Activated T-helper 9 cell treated with anti-CD3 and anti-CD28 coated beads, Interleukin-2, amount 50 U/mL, for 16 hours (primary cell): ENCODE results near the gene TMEM52.

Experiments used
- DNase-seq: peaks from one replicate; pipeline ENCODE4 v3.0.0-alpha.2; 2020; ENCODE audit warnings: low read depth

The TMEM52 gene

DNA sequence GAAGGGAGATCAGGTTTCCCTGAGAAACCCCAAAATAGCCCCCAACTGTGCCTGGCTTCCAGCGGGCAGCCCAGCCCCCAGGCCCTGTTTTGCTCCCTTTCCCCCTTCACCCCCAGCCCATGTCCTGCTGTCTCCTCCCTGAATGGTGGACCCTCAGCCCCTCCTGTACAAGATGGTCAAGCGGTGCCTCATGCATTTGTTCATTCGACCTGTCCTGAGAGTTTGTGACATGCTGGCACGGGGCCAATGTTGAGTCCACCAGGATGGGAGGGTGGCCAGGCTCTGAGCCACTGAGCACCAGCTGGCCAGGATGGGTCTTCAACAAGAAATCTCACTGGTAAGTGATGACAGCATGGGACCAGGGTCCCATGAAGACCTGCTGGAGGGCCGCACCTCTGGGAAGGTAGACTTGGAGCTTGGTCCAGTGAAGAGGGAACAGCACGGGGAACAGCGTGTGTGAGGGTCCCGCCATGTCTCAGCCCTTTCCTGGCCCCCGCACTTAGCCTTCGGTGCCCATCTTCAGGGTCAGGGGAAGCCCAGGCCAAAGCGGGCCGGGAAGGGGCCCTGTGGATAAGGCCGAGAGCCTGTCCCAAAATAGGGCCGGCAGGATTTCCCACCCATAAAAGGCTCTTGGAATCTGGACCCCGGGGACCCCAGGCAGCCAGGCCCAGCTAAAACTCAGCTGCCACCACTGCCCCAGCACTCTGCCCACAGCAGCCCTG, 3.9 kb downstream of the TMEM52 start, which contains the start of gene CALML6:
Gene CALML6 (plus strand): TSS at position 290 of the 722 bp plus-strand sequence. CDS start 21 bp downstream, at position 311.
- DNase-seq, result no peak

- DNase-seq, result no peak
Observed at GRCh38 chr1:1914101-1914970, 4.7 kb downstream of the TMEM52 start.

DNA sequence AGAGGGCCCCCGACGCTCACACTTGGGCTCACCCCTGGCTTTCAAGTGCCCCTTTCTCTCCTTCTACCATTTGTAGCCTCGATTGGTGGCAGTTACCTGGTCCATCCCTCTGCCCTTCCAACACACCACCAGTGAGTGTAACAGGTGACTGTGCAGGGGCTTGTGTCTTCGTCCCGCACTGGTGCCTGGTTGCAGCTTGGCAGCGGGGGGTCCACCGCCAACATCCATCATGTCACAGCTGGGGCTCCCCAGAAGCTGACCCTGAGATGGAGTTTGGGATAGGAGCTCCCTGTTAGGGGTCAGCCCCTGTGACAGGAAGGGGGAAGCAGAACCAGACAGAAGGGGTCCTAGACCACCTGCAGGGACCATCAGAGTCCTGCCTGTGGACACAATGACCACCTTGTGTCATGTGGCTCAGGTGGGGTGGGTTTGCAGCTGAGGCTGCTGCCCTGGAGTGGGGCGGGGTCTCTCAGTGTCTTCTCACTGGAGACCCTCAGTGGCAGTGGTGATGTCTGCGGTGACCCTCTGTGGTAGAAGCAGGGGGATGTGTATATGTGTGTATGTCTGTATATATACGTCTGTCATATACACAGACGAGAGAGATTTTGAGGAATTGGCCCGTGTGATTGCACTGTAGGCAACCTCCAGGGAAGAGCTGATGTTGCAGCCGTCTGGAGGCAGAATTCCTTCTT, 7.6 kb downstream of the TMEM52 start:
- no peak for DNase-seq

DNA sequence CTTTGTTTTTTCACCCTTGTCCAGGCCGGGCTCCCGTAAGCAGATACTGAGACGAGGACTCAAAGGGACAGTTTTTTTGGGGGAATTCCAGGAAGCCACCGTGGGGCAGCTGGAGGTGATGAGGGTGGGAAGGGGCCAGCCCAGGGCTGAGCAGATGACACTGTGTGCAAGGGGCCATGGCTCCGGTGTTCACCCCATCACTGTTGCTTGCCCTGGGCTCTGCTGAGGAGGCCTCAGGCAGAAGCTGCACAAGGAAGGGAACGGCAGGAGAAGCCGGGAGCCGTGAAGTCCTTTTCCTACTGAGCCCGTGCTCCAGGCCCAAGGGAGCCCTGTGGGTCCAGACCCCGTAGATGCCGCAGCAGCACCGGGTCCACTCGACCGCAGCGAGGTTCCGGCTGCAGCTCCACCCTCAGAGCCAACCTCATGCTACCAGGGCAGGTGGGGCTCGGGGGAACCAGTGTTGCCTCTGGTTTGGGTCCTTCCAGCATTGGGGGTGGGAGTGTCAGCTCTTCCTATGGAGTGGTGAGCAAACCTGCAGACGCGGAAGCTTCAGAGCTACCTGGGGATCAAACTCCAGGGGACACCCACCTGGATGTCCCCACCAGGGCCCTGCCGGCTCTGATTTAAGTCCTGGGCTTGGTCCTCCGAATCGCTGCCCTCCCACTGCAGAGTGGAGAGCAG, 8.3 kb downstream of the TMEM52 start:
- no peak for DNase-seq

DNA sequence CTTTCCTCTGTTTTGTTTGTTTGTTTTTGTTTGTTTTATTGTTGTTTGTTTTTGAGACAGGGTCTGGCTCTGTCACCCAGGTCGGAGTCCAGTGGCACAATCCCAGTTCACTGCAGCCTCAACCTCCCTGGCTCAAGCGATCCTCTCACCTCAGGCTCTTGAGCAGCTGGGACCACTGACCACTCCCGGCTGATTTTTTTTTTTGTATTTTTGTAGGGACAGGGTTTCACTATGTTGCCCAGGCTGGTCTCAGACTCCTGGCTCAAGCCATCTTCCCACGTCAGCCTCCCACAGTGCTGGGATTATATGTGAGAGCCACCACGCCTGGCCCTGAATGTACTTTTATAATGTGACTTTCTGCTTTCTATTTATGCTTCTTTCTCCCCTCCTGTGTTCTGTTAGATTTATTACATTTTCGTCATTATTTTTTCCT, 9.0 kb downstream of the TMEM52 start:
- no peak for DNase-seq

GRCh38 chr1:1908506-1908791, 10.6 kb downstream of the TMEM52 start:
- DNase-seq, result no peak

DNA sequence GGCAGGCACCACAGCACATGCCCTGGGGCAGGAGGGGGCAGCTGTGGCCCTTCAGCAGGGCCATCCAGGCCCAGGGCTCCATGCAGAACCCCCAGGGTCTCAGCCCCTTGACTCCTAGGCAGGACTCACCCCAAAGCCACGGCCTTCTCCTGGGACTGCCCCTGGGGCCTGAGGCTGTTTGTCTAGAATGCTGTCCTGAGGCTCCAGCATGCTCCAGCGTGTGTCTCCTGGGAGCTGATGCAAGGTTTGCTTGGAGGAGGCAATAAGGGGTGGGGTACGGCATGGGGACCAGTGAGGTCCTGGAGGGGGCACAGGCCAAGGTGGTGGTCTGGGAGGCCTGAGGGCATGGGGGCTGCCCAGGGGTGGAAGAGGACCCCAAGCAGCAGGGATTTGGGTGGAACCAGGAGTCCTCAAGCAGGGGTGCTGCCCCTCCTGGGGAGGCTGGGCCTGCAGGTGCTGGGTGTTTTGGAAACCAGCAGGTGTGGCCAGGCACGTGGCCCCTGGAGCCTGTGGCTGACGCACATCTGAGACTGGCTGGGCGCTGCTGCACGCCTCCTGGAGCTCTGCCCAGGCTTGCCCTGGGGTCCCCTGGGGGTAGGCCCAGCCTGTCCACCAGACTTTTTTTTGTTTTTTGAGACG, 11.9 kb downstream of the TMEM52 start:
- no peak for DNase-seq

DNA sequence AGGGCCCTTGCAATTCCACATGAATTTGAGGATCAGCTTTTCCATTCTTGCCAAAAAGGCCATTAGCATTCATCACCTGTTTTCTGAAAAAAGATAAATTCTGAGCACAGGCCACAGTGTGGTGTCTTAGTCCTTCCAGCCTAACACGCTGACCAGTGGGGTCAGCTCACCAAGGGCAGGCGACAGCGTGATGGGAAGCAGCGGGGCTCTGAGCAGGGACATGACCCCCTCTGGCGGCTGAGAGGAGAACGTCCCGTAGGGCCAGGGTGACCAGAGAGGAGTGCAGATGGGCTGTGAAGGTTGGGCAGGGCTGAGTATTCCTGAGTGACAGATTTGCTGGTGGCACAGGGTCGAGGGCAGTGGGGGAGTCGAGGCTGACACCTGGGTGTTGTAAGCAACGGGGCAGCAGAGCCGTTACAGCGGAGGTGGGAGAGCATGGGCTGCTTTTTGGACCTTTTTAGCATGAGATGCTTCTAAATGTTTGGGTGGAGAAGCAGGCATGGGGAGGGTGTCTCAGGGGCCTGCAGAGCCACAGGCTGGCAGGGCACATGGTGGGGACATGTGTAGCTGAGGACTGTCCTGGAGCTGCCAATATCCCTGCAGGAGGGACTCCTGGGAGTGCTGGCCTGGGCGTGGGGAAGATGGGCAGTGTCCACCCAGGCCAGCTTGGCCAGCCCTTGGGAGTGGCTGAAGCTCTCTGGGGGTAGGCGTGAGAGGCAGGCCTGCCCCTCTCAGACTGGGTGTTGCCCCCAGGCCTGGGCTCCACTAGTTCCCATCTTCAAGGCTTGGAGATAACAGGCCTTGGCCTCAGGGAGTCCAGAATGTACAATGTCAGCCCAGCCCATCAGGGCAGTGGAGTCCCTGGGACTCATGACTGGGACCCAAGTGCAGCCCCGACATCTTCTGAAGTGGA, 12.6 kb downstream of the TMEM52 start:
- peak; percentile 52 for DNase-seq

DNA sequence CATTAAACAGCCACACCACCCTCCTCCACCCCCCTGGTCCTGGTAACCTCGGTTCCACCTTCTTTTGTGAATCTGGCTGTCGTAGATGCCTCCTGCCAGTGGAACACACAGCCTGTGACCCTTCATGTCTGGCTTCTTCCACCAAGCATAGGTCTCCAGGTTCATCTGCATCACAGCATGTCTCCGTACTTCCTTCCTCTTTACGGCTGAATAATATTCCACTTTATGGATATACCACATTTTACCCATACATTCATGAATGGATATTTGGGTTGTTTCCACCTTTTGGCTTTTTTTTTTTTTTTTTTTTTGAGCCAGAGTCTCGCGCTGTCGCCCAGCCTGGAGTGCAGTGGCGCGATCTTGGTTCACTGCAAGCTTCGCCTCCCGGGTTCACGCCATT, 15.9 kb downstream of the TMEM52 start:
- DNase-seq, result no peak

DNA sequence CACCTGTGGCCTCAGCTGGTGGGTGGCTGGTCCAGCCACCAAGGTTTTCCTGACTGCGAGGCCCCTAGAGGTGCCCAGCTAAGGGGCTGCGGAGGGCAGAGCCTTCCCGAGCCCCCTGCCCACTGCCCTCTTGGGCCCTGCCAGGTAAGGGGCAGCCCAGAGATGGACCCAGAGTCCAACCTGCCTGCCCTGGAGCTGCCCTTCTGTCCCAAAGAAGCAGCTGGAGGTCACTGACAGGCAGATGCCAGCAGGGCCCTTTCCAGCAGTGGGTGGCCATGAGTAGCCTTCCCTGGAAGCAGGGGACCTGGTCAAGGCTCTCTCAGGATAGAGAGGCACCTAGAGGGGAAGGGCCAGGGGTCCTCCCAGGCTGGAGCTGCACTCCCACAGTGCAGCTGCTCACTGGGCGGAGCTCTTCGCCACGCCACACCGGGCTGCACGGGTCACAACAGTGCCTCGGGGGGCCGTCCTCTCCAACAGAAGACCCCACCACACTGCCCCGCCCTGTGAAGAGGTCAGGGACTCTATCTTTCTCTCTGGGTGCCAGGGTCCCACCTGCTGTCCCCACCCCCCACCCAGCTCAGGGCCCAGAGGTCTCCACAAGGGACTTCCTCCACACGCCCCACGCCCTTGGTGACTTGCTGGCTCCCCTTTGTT, 17.3 kb downstream of the TMEM52 start:
- DNase-seq, result no peak

DNA sequence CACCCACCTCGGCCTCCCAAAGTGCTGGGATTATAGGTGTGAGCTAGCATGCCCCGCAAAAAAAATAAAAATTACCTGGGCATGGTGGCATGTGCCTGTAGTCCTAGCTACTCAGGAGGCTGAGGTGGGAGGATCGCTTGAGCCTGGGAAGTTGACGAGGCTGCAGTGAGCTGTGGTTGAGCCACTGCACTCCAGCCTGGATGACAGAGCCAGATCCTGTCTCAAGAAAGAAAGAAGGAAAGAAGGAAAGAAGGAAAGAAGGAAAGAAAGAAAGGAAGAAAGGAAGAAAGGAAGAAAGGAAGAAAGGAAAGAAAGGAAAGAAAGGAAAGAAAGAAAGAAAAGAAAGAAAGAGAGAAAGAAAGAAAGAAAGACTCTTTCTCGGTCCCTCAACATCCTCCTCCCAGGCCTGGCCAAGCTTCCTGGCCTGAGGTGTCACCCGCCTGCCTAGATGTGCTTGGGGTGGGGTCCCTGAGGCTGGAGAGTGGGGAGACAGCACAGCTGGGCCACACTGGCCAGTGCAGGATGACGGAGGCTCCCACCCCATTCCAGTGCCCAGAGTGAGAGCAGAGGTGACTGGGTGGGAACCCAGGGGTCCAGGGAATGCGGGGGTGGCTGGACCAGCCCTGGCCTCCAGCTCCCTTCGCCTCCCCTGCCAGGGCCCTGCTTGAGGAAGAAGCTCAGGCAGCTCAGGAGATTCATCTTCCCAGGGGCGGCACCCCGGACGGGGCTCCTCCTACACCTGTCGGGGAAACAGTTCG, 18.0 kb downstream of the TMEM52 start:
- no peak for DNase-seq

- no peak for DNase-seq
Observed at GRCh38 chr1:1899967-1900327, 19.1 kb downstream of the TMEM52 start.

- no peak for DNase-seq
Observed at GRCh38 chr1:1899266-1899966, 19.7 kb downstream of the TMEM52 start.

- DNase-seq, result no peak
Observed at GRCh38 chr1:1898246-1898933, 20.7 kb downstream of the TMEM52 start.

GRCh38 chr1:1895456-1896336, 23.4 kb downstream of the TMEM52 start:
- no peak for DNase-seq

DNA sequence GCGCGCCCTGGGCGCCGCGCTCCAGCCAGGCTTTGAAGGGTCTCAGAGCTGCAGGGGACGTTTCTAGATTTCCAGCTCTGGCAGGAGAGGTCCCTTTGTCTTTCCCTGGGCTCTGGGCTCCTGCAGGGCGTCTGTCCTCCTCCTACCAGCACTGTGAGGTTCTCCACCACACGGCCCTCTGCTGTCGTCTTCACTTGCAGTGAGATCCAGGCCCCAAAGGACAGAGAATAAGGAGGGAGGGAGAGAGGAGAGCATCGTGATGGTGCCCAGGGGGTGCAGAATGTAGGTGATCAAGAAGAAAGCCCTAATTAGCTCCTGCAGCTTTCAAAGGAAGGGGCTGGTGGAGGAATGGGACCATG, 24.0 kb downstream of the TMEM52 start:
- no peak for DNase-seq

DNA sequence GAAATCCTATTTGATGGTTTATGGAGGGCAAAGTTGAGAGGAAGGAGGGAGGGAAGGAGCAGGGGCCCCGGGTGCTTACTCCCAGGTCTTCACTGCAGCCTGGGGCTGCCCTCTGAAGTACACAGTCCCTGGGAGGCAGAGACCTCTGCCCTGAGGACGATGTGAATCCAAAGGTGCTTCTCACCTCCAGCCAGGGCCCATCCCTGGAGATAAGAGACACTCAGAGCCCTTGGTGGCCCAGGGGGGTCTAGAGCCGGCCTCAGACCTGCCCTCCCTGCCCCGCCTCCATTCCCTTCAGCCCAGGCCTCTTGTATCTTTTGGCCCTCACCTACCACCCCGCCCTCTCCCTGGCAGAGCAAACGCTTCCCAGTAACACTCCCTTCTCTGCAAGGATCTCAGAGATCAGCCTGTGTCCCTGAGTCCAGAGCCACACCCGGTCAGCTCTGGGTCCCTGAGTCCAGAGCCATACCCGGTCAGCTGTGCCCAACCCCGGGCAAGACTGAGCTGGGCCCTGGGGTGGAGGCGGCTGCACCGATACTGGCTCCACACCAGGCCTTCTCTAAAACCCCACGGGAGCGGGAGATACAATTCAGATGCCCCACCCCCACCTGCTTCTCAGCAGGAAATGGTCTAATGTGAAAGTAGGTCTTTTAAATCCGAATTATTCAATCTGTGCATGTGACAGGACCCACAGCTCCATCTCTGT, 24.6 kb downstream of the TMEM52 start:
- no peak for DNase-seq
